Parathyroid adenoma (tissue), 2 donors: ENCODE results near the gene KRTAP1-3.
"Not testable (repeated sequence)": the region's sequence is repeated elsewhere in the genome, so short reads cannot be mapped to it uniquely, and the experiment has no call there.

Source experiments
- H2AFZ ChIP-seq: fragments of 300-600 bp; sonication (generic); one replicate; pipeline ENCODE4 v1.7.0; 2017; ENCODE audit warnings: antibody characterized with exemption, mild to moderate bottlenecking
- H3K27ac ChIP-seq: fragments of 300-600 bp; sonication (generic); one replicate; pipeline ENCODE4 v1.7.0; 2017
- H3K27me3 ChIP-seq: fragments of 300-600 bp; sonication (generic); one replicate; pipeline ENCODE4 v1.7.0; 2017; ENCODE audit warnings: low read length; ENCODE audit not compliant: control insufficient read depth, insufficient read depth
- H3K36me3 ChIP-seq: fragments of 300-600 bp; sonication (generic); one replicate; pipeline ENCODE4 v1.7.0; 2017; ENCODE audit warnings: low read length; ENCODE audit not compliant: control insufficient read depth, insufficient read depth
- H3K4me1 ChIP-seq: fragments of 300-600 bp; sonication (generic); one replicate; pipeline ENCODE4 v1.7.0; 2017; ENCODE audit warnings: control low read depth
- H3K4me2 ChIP-seq: fragments of 300-600 bp; sonication (generic); one replicate; pipeline ENCODE4 v1.7.0; 2017; ENCODE audit warnings: low read length
- H3K4me3 ChIP-seq: fragments of 300-600 bp; sonication (generic); one replicate; pipeline ENCODE4 v1.7.0; 2017; ENCODE audit warnings: low read depth, low read length
- H3K79me2 ChIP-seq: fragments of 300-600 bp; sonication (generic); one replicate; pipeline ENCODE4 v1.7.0; 2017; ENCODE audit warnings: control low read depth
- H3K9ac ChIP-seq: fragments of 300-600 bp; sonication (generic); one replicate; pipeline ENCODE4 v1.7.0; 2017; ENCODE audit warnings: mild to moderate bottlenecking
- H3K9me3 ChIP-seq: fragments of 300-600 bp; sonication (generic); one replicate; pipeline ENCODE4 v1.7.0; 2017; ENCODE audit warnings: low read length; ENCODE audit not compliant: control insufficient read depth
- TF ChIP-seq, protein P1 (sequence below): fragments of 300-600 bp; sonication (generic); IDR thresholded peaks from one replicate; pipeline ENCODE4 v1.7.0; 2017; ENCODE audit warnings: antibody characterized with exemption, mild to moderate bottlenecking
- donor health status: primary hyperparathyroidism.

The KRTAP1-3 gene

GRCh38 chr17:41001795-41002194 lies 32.9 kb downstream of the KRTAP1-3 start:
- no peaks in the 10 kb centered on the region for H3K79me2 ChIP-seq
- no peaks in the 10 kb centered on the region for H3K36me3 ChIP-seq
- H3K27me3 ChIP-seq, result no peaks in the 10 kb centered on the region
- H3K9me3 ChIP-seq, result no peaks in the 10 kb centered on the region
- TF ChIP-seq, protein P1, sequence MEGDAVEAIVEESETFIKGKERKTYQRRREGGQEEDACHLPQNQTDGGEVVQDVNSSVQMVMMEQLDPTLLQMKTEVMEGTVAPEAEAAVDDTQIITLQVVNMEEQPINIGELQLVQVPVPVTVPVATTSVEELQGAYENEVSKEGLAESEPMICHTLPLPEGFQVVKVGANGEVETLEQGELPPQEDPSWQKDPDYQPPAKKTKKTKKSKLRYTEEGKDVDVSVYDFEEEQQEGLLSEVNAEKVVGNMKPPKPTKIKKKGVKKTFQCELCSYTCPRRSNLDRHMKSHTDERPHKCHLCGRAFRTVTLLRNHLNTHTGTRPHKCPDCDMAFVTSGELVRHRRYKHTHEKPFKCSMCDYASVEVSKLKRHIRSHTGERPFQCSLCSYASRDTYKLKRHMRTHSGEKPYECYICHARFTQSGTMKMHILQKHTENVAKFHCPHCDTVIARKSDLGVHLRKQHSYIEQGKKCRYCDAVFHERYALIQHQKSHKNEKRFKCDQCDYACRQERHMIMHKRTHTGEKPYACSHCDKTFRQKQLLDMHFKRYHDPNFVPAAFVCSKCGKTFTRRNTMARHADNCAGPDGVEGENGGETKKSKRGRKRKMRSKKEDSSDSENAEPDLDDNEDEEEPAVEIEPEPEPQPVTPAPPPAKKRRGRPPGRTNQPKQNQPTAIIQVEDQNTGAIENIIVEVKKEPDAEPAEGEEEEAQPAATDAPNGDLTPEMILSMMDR, result no peak
- H3K4me3 ChIP-seq, result no peak overlapping the region
- H3K9ac ChIP-seq, result no peak overlapping the region
- H3K27ac ChIP-seq, result no peak overlapping the region
- no peak overlapping the region for H3K4me2 ChIP-seq
- H3K4me1 ChIP-seq, result no peaks in the 10 kb centered on the region
- H2AFZ ChIP-seq, result no peak overlapping the region

- not testable (repeated sequence) for H3K4me3 ChIP-seq, H3K27ac ChIP-seq, H3K9ac ChIP-seq, H3K4me1 ChIP-seq, H2AFZ ChIP-seq, H3K4me2 ChIP-seq, H3K9me3 ChIP-seq, H3K27me3 ChIP-seq, H3K36me3 ChIP-seq, H3K79me2 ChIP-seq
Observed at GRCh38 chr17:40999563-40999962, 35.1 kb downstream of the KRTAP1-3 start, which contains the start of gene KRTAP3-2. Gene KRTAP3-2, minus strand, starts transcription at chr17:40999906. Its CDS starts 53 bp downstream, at chr17:40999853.

- Histone ChIP-seq H3K27me3 (no peaks in the 10 kb centered on the region), H3K79me2 (no peaks in the 10 kb centered on the region), H3K4me1 (no peaks in the 10 kb centered on the region), H3K9ac (no peak overlapping the region), H3K9me3 (no peaks in the 10 kb centered on the region), H2AFZ (no peak overlapping the region), H3K4me3 (no peak overlapping the region), H3K36me3 (no peaks in the 10 kb centered on the region), H3K27ac (no peak overlapping the region), H3K4me2 (no peak overlapping the region)
- TF ChIP-seq, protein P1, result no peak
Observed at GRCh38 chr17:40997361-40997760, 37.3 kb downstream of the KRTAP1-3 start.

GRCh38 chr17:40996829-40997228 lies 37.8 kb downstream of the KRTAP1-3 start:
- Histone ChIP-seq H3K4me3 (no peak overlapping the region), H3K4me2 (no peak overlapping the region), H3K4me1 (no peaks in the 10 kb centered on the region), H3K79me2 (no peaks in the 10 kb centered on the region), H3K27ac (no peak overlapping the region), H3K27me3 (no peaks in the 10 kb centered on the region), H2AFZ (no peak overlapping the region), H3K9ac (no peak overlapping the region), H3K36me3 (no peaks in the 10 kb centered on the region), H3K9me3 (no peaks in the 10 kb centered on the region)
- TF ChIP-seq, protein P1, result no peak

DNA sequence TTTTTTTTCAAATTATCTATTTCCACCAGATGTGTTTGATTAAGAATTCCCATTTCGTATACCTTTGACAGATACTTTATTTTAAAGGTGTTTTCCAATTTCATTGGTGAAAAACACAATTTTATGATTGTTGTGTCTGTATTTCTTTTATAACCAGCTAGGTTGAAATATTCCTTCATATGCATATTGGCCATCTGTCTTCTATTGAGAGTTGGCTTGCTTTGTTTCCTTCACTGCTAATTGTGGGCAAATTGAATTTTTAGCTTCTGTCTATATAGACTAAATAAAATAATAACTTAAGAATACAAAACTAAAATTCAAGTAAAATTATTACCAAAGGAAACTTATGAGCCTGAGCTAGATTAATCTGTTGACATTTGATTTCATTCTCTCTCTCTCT lies 39.6 kb downstream of the KRTAP1-3 start:
- no peaks in the 10 kb centered on the region for H3K27me3 ChIP-seq
- TF ChIP-seq, protein P1, result no peak
- H3K9me3 ChIP-seq, result no peaks in the 10 kb centered on the region
- H3K27ac ChIP-seq, result no peak overlapping the region
- no peaks in the 10 kb centered on the region for H3K4me1 ChIP-seq
- H3K4me2 ChIP-seq, result no peak overlapping the region
- no peak overlapping the region for H3K9ac ChIP-seq
- no peaks in the 10 kb centered on the region for H3K36me3 ChIP-seq
- H3K79me2 ChIP-seq, result no peaks in the 10 kb centered on the region
- no peak overlapping the region for H3K4me3 ChIP-seq
- H2AFZ ChIP-seq, result no peak overlapping the region
